IPS-NIHi7 (cell line): ENCODE results near the gene PHYKPL.

ENCODE experiments used
- DNase-seq: peaks from one replicate; pipeline ENCODE4 v3.0.0; 2012; ENCODE audit warnings: mixed read lengths; ENCODE audit errors: extremely low spot score

PHYKPL gene

GRCh38 chr5:178223828-178224335 lies 8.7 kb downstream of the PHYKPL start:
- DNase-seq, result peak; percentile 76

- no peak for DNase-seq
These were observed 9.3 kb downstream of the PHYKPL start for GRCh38 chr5:178223196-178223773.

GRCh38 chr5:178222292-178222691 lies 10.3 kb downstream of the PHYKPL start:
- DNase-seq, result no peak

- DNase-seq, result no peak
These were observed 10.7 kb downstream of the PHYKPL start for GRCh38 chr5:178221853-178222252.

- DNase-seq, result no peak
These were observed 11.3 kb downstream of the PHYKPL start for GRCh38 chr5:178221282-178221681.

GRCh38 chr5:178218827-178219226 lies 13.8 kb downstream of the PHYKPL start:
- no peak for DNase-seq

GRCh38 chr5:178218237-178218776 lies 14.3 kb downstream of the PHYKPL start:
- no peak for DNase-seq

- no peak for DNase-seq
These were observed 15.8 kb downstream of the PHYKPL start for GRCh38 chr5:178216779-178217178.

GRCh38 chr5:178216088-178216534 lies 16.5 kb downstream of the PHYKPL start:
- DNase-seq, result no peak

GRCh38 chr5:178215280-178216002 lies 17.2 kb downstream of the PHYKPL start:
- DNase-seq, result no peak

- no peak for DNase-seq
These were observed 18.3 kb downstream of the PHYKPL start for GRCh38 chr5:178214160-178214803.

GRCh38 chr5:178213748-178214151 lies 18.9 kb downstream of the PHYKPL start:
- DNase-seq, result no peak

GRCh38 chr5:178213003-178213461 lies 19.6 kb downstream of the PHYKPL start:
- DNase-seq, result no peak

- no peak for DNase-seq
These were observed 20.2 kb downstream of the PHYKPL start for GRCh38 chr5:178212241-178213002.

- DNase-seq, result no peak
These were observed 21.2 kb downstream of the PHYKPL start for GRCh38 chr5:178211095-178212048.

GRCh38 chr5:178210686-178211085 lies 21.9 kb downstream of the PHYKPL start:
- DNase-seq, result no peak

GRCh38 chr5:178210073-178210535 lies 22.5 kb downstream of the PHYKPL start:
- no peak for DNase-seq

GRCh38 chr5:178209334-178210072 lies 23.1 kb downstream of the PHYKPL start:
- DNase-seq, result no peak

GRCh38 chr5:178208540-178209227 lies 23.9 kb downstream of the PHYKPL start:
- DNase-seq, result no peak
